MM.1S (cell line): ENCODE measurements around the gene ARF6.

Source experiments
- DNase-seq: peaks from one replicate; pipeline ENCODE4 v3.0.0-alpha.2; 2015
- H2AFZ ChIP-seq: fragments of 300-600 bp; sonication (generic); 2 replicates; pipeline ENCODE4 v1.6.0; 2016; ENCODE audit warnings: antibody characterized with exemption, low read length
- H3F3A ChIP-seq: fragments of 300-600 bp; sonication (generic); 2 replicates; pipeline ENCODE4 v1.6.1; 2016; ENCODE audit warnings: mild to moderate bottlenecking, antibody characterized with exemption, low read length, moderate library complexity, mixed read lengths; ENCODE audit not compliant: insufficient read depth
- H3K27ac ChIP-seq: fragments of 300-600 bp; sonication (generic); 2 replicates; pipeline ENCODE4 v1.5.1; 2016; ENCODE audit warnings: mild to moderate bottlenecking, low read length
- H3K27me3 ChIP-seq: fragments of 300-600 bp; sonication (generic); replicated peaks from 2 replicates; pipeline ENCODE4 v1.6.0; 2016; ENCODE audit warnings: low read length; ENCODE audit not compliant: insufficient read depth
- H3K36me3 ChIP-seq: fragments of 300-600 bp; sonication (generic); replicated peaks from 2 replicates; pipeline ENCODE4 v1.6.1; 2016; ENCODE audit warnings: mild to moderate bottlenecking, low read length, mixed read lengths; ENCODE audit not compliant: insufficient read depth
- H3K4me1 ChIP-seq: fragments of 300-600 bp; sonication (generic); 2 replicates; pipeline ENCODE4 v1.6.1; 2016; ENCODE audit warnings: low read length, mixed read lengths
- H3K4me2 ChIP-seq: fragments of 300-600 bp; sonication (generic); 2 replicates; pipeline ENCODE4 v1.6.0; 2016; ENCODE audit warnings: low read depth, low read length
- H3K4me3 ChIP-seq: fragments of 300-600 bp; sonication (generic); 2 replicates; pipeline ENCODE4 v1.5.1; 2016; ENCODE audit warnings: low read length, mixed read lengths
- H3K79me2 ChIP-seq: fragments of 300-600 bp; sonication (generic); 2 replicates; pipeline ENCODE4 v1.6.1; 2016; ENCODE audit warnings: mixed run types, low read length, mixed read lengths
- H3K9ac ChIP-seq: fragments of 300-600 bp; sonication (generic); 2 replicates; pipeline ENCODE4 v1.6.1; 2016; ENCODE audit warnings: low read length, mixed read lengths
- H3K9me2 ChIP-seq: fragments of 300-600 bp; sonication (generic); replicated peaks from 2 replicates; pipeline ENCODE4 v1.6.1; 2016; ENCODE audit warnings: mild to moderate bottlenecking, low read length, mixed read lengths; ENCODE audit not compliant: insufficient read depth
- H3K9me3 ChIP-seq: fragments of 300-600 bp; sonication (generic); replicated peaks from 2 replicates; pipeline ENCODE4 v1.6.1; 2016; ENCODE audit warnings: mild to moderate bottlenecking, low read length, mixed read lengths; ENCODE audit not compliant: insufficient read depth
- H4K20me1 ChIP-seq: fragments of 300-600 bp; sonication (generic); 2 replicates; pipeline ENCODE4 v1.6.1; 2016; ENCODE audit warnings: mild to moderate bottlenecking, low read length, moderate library complexity, mixed read lengths; ENCODE audit not compliant: insufficient read depth
- CTCF ChIP-seq: fragments of 300-600 bp; sonication (generic); IDR thresholded peaks from 2 replicates; pipeline ENCODE4 v1.5.1; 2016; ENCODE audit warnings: antibody characterized with exemption, low read length, mixed read lengths
- EZH2 ChIP-seq: fragments of 300-600 bp; sonication (generic); optimal IDR thresholded peaks from 2 replicates; pipeline ENCODE3; 2017; ENCODE audit warnings: low read depth, mild to moderate bottlenecking, antibody characterized with exemption, low read length, mixed read lengths
- EZH2phosphoT487 ChIP-seq: fragments of 300-600 bp; sonication (generic); IDR thresholded peaks from 2 replicates; pipeline ENCODE4 v1.6.1; 2018; ENCODE audit warnings: antibody characterized with exemption, low read length

ARF6 gene

GRCh38 chr14:49882826-49883694 lies 9.8 kb upstream of the ARF6 start:
- Histone ChIP-seq H2AFZ (no peak overlapping the region), H4K20me1 (no peaks in the 10 kb centered on the region), H3K27ac (no peak overlapping the region), H3K4me3 (no peak overlapping the region), H3K4me2 (no peak overlapping the region), H3K79me2 (no peaks in the 10 kb centered on the region), H3F3A (no peaks in the 10 kb centered on the region), H3K9me2 (no peaks in the 10 kb centered on the region), H3K4me1 (no peaks in the 10 kb centered on the region), H3K27me3 (no peaks in the 10 kb centered on the region), H3K9me3 (no peaks in the 10 kb centered on the region), H3K9ac (no peak overlapping the region), H3K36me3 (no peaks in the 10 kb centered on the region)
- no peak for DNase-seq
- TF ChIP-seq EZH2phosphoT487, result no peak
- no peak for TF ChIP-seq CTCF
- TF ChIP-seq EZH2, result no peak

- no peak overlapping the region for H3K9ac ChIP-seq
- H2AFZ ChIP-seq, result no peak overlapping the region
- no peaks in the 10 kb centered on the region for H3K36me3 ChIP-seq
- H3K27ac ChIP-seq, result no peak overlapping the region
- H3K27me3 ChIP-seq, result no peaks in the 10 kb centered on the region
- H3K9me2 ChIP-seq, result no peaks in the 10 kb centered on the region
- H3K4me1 ChIP-seq, result no peaks in the 10 kb centered on the region
- H3K4me3 ChIP-seq, result no peak overlapping the region
- H3K79me2 ChIP-seq, result no peaks in the 10 kb centered on the region
- H4K20me1 ChIP-seq, result no peaks in the 10 kb centered on the region
- H3K9me3 ChIP-seq, result no peaks in the 10 kb centered on the region
- no peak overlapping the region for H3K4me2 ChIP-seq
- DNase-seq, result no peak
- no peak for TF ChIP-seq EZH2phosphoT487
- no peaks in the 10 kb centered on the region for H3F3A ChIP-seq
These were observed 6.4 kb upstream of the ARF6 start for GRCh38 chr14:49886523-49886922.

- H3K79me2 ChIP-seq, result peaks cover 3% of the 10 kb centered on the region
- no peak overlapping the region for H3K4me2 ChIP-seq
- no peak for DNase-seq
These were observed 4.6 kb upstream of the ARF6 start for GRCh38 chr14:49888293-49888692.

More at GRCh38 chr14:49888293-49888692, 4.6 kb upstream of the ARF6 start:
- H3K9me3 ChIP-seq, result no peaks in the 10 kb centered on the region
- no peaks in the 10 kb centered on the region for H3K27me3 ChIP-seq
- no peak overlapping the region for H2AFZ ChIP-seq
- no peaks in the 10 kb centered on the region; the same call in 1 of the 2 replicates for H3F3A ChIP-seq
- H3K4me1 ChIP-seq, result no peaks in the 10 kb centered on the region
- H3K4me3 ChIP-seq, result no peak overlapping the region
- no peak overlapping the region for H3K9ac ChIP-seq
- no peak for TF ChIP-seq CTCF
- no peak for TF ChIP-seq EZH2phosphoT487
- TF ChIP-seq EZH2, result no peak
- no peak overlapping the region for H3K27ac ChIP-seq
- H4K20me1 ChIP-seq, result no peaks in the 10 kb centered on the region
- no peaks in the 10 kb centered on the region for H3K36me3 ChIP-seq
- H3K9me2 ChIP-seq, result no peaks in the 10 kb centered on the region
